Esophagus squamous epithelium (tissue), 4 donors: Measurements from ENCODE around the gene PVRIG.
"Not testable (repeated sequence)": the region's sequence is repeated elsewhere in the genome, so short reads cannot be mapped to it uniquely, and the experiment has no call there.

ENCODE experiments used
- CTCF ChIP-seq, 6 experiments: fragments of 450-650 bp in 4 of 6; fragments of 200-600 bp in 2 of 6; sonication (generic) in 2 of 6; IDR thresholded peaks; one replicate each; pipeline ENCODE4 v1.5.1; 2016 to 2019; ENCODE audit warnings: antibody characterized with exemption in 6 of 6, mild to moderate bottlenecking in 4 of 6, moderate library complexity in 4 of 6
- POLR2A ChIP-seq, 4 donors: fragments of 450-650 bp; IDR thresholded peaks; one replicate each; pipeline ENCODE4 v1.6.1; 2017; ENCODE audit warnings: antibody characterized with exemption in 4 of 4, mild to moderate bottlenecking in 4 of 4, moderate library complexity in 3 of 4

GRCh38 chr7:100195901-100196322 is 23.8 kb upstream of the PVRIG start:
- TF ChIP-seq CTCF, POLR2A (IDR thresholded peaks at IDR 0.05): not testable (repeated sequence)
